Hematopoietic multipotent progenitor cell treated with erythropoietin and hydrocortisone succinate and interleukin-3 and kit ligand, for 6 days (in vitro differentiated cells): ENCODE data around the gene VIP.
"Not testable (repeated sequence)": the region's sequence is repeated elsewhere in the genome, so short reads cannot be mapped to it uniquely, and the experiment has no call there.

ENCODE experiments used
- DNase-seq: peaks from one replicate; pipeline ENCODE4 v3.0.0-alpha.2; 2015

Gene VIP

DNA sequence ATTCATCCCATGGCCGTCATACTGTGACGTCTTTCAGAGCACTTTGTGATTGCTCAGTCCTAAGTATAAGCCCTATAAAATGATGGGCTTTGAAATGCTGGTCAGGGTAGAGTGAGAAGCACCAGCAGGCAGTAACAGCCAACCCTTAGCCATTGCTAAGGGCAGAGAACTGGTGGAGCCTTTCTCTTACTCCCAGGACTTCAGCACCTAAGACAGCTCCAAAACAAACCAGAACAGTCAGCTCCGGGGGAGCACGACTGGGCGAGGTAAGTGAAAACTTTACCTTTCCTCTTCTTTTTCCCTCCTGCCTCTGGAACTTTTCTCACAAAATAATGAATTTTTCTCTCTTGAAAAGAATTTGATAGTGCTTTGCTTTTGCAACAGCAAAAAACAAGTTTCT lies at the start of gene VIP:
Gene VIP (plus strand): TSS at position 104 of the 400 bp plus-strand sequence. CDS start 1,381 bp downstream, outside the sequence.
- DNase-seq, result peak; percentile 60

DNA sequence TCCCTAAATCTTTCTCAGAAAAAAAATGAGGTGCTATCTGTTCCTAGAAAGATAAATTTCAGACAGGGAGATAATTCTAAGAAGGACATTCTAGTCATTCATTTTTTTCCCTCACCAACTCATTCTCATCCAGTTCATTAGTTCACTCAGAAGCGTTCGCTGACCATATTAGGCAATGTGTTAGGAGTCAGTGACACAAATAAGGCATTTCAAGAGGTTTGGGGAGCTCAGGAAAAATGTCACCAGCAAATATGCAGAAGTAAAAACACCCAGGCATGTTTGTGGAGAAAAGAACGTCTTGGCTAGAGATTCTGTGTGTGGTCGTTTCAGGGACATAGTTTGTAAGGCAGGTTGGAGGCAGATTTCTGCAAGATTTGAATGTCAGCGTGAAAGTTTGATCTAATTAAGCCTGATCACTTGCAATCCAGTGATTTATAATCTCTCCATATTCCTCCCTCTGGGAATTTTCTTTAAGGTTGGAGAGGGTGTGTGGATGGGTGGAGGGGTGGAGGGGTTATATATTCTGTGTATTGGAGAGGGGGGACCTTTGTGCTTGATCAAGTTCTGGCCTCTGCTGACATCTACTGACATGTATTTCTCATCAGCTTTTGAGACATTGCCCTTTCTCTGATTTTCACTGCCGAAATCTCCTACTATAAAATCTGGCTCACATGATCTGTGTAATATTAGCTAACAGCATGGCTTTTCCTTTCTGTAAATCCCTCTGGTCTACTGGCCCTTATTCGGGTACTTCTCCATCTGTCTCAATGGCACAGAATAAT lies 49.3 kb upstream of the VIP start:
- DNase-seq, result peak; percentile 52

DNA sequence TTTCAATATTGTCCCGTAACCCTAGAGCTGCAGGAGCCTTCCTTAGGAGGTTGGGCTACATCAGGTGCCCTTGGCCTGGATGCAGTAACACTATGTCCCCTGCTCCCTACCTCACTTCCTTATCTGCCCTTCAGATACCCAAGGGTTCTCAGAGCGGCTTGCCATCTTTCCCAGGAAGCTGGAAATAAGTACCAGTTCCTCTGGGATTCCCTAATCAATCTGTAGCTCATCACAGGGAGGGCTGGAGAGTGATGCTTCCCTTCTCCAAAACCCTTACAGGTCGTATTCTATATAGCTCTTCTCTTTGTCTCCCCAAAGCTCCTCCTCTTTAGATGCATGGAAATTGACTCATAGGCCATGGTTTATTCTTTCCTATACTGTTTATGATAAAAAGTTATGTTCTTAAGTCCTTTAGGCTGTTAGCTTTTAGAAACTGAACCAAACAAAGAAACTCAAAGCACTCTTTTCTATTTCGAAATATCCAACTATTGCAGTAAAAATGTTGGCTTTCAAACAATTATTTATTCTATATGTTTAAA lies 48.7 kb upstream of the VIP start:
- no peak for DNase-seq

DNA sequence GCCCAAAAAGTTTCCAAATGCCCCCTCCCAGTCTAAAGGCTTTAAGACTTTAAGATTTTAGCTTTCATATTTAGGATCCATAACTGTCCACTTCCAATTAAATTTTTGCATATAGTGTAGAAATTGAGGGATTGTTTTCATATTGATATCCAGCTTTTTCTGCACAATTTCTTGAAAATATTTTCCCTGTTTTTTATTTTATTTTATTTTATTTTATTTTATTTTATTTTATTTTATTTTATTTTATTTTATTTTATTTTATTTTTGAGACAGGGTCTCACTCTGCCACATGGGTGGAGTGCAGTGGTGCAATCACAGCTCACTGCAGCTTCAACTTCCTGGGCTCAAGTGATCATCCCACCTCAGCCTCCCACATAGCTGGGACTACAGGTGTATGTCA lies 46.8 kb upstream of the VIP start:
- DNase-seq, result not testable (repeated sequence)

DNA sequence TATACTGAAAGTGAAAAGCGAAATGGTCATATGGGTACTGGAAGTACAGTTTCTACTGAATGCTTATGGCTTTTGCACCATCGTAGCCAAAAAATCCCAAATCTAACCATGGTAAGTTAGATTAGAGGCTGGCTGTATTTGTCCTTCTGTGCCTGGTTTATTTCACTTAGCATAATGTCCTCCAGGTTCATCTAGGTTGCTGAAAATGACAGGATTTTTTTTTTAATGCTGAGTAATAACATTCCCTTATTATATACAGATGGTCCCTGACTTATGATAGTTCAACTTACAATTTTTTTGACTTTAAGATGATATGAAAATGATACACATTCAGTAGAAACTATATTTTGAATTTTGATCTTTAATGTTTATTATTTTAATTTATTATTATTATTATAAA lies 45.3 kb upstream of the VIP start:
- DNase-seq, result no peak

DNA sequence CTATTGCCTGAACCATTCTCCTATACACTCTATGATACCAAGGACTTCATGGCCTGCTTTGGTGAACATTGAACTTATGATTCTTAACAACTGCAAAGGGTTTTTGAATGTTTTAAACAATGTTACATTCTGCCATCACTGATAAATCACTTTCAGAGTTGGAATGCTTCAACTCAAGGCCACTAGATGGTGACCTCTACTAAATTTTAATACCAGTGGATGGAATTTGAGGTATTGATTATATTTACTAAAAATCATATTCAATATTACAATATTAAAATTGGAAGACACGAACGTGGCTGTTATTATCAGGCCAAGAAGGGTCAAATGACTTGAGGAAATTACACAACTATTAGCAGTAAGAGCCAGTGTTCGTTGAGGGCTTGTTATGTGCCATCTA lies 34.3 kb upstream of the VIP start:
- no peak for DNase-seq

DNA sequence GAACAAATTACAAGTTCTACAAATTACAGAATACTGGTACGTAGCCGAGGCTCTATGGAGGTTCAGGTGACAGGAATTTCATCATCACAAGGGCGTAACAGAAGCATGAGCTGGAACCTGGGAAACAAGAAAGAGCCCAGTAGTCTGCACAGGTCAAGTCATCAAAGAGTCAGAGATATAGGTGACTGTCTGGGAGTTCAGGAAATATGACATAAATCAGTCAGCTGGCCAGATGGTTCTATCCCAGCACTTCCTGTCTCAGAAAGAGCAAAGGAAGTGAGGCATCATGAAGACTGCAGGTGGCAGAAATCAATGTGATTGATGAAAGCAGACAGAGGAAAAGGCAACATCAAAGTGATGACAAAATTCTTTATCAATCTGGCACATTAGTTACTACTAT lies 29.6 kb upstream of the VIP start:
- no peak for DNase-seq

DNA sequence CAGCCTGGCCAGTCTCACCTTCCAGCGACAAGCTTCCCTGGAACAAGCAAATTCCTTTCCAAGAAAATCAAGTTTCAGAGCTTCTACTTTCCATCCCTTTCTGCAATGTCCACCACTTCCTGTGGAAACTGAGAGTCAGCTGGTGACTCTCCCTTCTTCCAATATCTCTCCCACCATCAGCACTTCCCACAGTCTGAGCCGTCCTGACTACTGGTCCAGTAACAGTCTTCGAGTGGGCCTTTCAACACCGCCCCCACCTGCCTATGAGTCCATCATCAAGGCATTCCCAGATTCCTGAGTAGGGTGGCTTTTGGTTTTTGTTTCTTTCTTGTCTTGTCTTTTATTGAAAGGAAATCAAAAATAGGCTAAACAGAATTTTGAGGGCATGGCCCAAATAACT lies 28.6 kb upstream of the VIP start:
- DNase-seq, result no peak

DNA sequence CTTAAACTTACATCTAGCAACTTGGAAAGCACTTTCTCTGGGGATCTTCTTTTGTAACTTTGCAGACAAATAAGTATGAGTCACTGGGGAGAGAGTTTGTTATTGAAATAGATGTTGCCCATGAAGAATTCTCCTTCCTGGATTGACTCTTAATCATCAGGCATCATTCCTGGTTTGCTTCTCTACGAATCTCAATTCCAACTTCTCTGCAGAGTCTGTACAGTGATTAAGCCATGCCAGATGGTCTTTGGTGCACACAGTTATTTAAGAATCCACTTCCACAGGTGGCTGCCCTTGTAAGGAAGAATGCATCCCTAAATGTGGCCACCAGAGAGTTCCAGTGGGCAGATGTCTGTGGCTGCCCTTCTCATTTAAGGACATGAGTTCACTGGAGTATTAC lies 27.2 kb upstream of the VIP start:
- DNase-seq, result no peak

DNA sequence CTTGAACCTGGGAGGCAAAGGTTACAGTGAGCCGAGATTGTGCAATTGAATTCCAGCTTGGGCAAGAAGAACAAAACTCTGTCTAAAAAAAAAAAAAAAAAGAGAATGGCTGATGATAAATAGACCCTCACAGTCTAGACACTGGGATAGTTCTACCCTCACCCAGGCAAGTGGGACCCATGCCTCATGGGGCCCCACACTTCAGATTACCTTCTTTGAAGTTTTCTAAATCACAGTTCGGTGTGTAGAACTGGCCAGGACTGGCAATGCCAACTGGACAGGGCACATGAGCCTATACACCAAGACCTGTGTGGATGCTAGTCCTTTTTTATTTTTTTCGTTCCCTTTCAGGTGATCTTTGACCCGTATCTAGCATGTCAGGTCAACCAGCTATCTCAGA lies 24.3 kb upstream of the VIP start:
- no peak for DNase-seq

DNA sequence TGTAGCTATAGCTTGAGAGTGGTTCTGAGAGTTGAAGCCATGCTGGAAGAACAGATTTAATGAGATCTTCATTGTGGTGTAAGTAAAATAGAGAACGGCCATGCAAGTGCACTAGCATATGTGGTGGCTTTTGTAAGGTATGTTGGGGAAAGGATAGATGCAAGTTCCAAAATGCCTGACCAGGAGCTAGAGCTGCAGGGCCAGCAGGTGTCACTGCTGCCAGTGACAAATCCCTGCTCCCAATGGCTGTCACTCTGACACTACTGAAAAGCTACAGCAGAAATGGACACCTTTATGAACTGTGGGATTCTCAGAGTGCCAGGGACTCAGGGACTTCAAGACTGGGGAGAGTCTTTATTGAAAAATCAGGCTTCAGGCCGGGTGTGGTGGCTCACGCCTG lies 23.1 kb upstream of the VIP start:
- no peak for DNase-seq

DNA sequence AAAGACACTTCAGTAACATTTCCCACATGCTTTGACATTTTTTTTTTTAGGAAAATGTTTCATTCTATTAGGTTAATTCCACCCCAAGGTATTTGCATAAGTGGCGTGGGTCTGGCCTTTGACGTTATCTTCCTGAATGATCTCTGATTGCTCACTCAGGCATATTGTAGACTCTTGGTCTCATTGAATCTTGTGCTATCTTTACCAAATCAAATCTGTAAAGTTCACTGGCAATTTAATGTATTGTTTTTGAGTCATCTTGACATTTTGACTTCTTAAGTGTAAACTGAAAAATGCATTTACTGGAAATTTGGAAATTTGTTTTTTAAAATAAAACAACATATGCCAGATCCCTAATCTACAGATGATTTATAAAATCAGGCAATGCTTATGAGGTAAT lies 16.0 kb upstream of the VIP start:
- DNase-seq, result no peak

DNA sequence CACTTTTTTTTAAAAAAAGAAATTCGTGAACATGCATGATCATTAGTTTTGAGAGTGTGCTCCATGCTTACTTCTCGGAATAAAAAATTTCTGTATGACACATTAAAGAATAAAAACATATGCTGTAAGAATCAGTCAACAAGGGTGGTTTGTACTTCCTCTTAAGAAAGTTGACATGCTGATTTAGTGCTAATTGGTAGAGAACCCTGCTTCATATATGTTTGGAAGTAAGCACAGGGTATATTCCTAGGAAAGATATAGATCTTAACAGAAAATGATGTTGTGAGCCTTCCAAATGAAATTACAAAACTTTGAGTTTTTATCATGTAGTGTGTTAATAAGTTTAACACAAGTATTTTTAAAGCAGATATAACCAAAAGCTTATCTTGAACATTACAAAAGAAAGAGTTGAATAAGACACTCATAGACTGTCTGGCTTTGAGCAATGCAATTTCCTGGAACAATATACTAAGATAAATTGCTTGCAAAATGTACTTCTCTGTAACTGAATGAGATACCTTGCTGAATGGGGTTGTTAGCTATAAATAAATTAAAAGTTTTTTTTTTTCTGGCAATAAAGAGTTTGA lies 13.8 kb upstream of the VIP start:
- peak; percentile 45 for DNase-seq

DNA sequence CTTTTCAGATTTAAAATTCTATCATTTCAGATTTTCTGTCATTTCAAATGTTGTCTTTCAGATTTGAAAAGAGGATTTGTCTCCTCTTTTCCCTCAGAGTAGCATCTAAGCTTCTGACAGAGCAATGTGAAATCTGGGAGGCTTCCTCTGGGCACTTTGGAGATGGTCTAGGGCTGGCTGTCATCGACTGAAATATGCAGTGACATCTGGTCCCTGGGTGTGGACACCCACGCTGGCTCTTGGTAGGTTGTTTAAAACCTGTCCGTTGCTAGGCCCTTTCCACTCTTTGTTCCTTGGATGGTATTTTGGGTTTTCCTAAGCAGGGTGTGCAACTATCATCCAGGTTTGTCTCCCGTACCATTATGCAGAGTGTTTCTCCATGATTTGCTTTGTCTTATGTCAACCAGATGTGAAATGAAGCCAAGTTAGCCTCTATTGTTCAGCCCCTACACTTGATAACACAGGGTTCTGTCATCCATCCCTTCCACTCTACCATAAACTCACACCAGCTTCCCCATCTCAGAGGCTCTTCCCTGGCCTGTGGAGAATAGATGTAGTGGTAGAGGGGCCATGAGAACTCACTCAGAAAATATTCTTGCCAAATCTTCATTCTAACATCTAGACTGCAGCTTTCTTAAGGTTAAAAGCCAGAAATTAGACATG lies 5.0 kb upstream of the VIP start:
- DNase-seq, result no peak

DNA sequence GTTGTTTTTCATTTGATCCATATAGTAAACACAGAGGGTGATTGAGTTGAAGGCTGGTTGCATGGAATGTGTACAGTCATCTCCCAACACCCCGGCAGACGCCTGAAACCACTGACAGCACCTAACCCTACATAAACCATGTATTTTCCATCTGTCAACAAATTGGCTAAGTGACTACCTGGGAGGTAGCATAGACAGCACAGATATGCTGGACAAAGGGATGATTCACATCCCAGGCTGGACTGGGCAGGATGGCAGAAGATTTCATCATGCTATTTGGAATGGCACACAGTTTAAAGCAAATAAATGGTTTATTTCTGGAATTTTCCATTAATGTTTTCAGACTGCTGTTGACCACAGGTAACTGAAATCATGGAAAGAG lies 4.4 kb upstream of the VIP start:
- DNase-seq, result no peak

DNA sequence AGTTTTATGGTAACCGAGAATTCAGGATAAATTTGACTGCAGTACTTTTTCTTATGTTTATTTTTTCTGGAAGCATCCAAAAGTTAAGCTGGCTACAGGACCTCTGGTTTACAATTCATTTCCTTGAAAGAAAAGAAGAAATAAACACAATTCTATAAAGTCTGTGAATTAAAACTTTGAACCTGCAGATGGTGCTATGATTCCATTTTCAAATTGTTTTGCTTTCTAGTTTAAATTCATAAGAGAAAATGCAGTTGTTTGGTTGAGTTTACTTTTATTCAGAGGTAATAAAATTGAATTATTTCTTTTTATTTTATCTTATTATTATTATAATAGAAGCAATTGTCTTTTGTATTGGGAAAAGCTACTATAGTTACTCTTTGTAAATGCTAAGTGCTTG lies 1.8 kb upstream of the VIP start:
- DNase-seq, result peak; percentile 30

DNA sequence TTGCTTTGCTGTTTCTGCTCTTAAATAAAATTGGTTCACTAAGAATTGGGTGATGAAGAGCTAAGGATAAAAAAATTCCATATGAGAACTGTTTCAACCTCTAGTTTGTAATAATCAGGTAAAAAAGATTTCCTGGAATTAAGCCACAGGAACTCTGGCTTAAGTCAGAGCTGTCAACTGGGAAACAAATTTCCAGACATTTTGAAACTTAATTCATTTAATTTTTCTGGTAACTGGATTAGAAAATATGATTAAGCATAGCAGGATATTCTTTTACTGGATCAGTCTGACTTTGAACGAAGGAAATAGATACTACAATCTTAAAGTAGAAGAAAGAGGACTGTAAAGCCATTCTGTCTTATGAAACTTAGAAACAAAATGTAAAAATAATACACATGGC lies 1.3 kb upstream of the VIP start:
- no peak for DNase-seq

DNA sequence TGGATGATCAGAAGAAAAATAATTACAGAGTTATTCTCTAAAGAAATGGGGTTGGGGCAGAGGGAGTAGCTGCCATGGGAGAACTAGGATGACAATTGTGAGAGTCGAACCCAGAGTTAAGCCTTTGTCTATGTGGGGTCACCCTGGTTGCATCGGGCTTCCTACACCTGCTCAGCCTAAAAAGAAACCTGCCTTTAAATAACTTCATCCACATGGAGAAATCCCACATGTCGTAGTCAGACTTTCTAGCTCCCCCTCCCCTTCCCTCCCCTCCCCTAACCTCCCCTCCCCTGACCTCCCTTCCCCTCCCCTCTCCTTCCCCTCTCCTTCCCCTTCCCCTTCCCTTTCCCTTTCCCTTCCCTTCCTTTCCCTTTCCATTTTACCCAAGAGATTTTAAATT lies 14.7 kb downstream of the VIP start:
- DNase-seq, result no peak

DNA sequence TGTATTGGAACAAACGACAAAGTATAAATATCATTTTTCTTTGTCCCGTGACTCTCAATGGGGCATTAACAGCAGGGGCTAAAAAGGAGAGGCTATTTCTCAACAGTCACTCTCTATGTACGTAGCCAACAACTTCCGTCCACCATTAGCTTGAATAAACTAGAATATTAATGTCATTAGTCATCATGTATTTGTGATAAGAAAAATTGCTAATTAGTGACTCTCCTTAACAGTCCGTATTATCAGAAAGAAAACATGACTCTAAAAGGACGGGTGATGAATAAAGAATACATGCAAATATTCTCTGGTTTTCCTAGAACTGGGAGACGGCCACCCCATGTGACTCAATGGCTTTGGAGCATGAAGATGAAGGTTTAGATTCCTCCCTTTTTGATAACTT lies 18.6 kb downstream of the VIP start:
- no peak for DNase-seq

DNA sequence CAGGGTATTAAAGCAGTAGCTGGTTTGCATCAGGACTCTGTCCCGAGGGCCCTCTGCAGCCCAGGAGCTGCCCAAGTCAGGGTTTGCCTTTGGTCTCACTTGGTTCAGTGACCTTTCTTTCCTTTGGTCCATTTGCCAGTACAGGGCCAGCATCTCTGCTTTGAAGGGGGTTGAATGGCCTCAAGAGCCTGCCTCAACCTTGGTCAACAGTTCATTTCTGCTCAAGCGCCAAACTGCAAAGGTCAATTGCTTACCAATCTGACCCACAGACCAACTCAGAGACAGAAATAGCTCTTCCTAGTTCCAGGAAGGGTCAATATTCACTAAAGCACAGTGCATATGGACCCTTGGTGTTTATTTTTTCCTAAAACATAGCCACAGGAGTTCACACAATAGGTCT lies 19.4 kb downstream of the VIP start:
- no peak for DNase-seq

DNA sequence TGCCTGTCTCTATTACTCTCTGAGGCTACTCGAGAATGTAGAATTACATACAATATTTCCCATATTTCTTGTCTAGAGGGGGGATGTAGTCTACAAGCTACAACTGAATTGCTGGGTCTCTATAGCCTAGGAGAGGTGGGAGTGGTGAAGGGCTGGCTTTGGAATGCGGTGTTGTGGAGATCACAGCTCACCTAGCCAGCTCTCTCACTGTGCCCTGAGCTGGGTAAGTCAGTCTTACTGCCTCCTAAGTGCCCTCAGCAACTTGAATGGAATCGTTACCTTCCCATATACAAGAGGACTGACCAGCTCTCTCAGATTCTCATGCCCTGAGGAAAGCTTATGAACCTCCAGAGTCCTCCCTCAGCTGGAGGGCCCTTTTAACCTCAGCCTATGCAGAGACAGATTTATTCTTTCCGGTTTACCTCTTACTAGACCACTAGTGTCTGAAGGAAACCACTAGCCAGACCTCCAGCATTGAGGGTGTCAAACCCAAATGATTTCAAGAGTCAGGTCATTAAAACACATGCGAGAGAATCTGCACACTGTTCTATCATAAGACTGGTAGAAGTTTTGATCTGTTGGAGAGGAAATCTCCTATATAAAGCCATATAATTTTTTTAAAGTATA lies 20.6 kb downstream of the VIP start:
- no peak for DNase-seq

DNA sequence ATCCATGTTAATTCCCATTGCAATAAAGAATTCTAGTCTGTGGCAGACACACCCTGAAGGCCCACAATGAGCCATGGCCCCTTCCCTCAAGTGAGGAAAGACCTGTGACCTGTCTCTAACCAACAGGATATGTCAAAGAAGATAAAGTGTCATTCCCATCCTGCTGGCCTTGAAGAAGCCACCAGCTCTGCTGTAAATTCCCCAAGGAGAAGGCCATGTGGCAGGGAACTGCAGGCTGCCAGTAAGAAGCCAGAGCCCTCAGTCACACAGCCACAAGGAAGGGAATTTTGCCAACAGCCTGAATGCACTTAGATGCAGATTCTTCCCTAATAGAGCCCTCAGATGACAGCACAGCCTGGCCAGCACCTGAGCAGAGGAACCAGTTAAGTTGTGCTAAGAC lies 24.8 kb downstream of the VIP start:
- DNase-seq, result no peak

DNA sequence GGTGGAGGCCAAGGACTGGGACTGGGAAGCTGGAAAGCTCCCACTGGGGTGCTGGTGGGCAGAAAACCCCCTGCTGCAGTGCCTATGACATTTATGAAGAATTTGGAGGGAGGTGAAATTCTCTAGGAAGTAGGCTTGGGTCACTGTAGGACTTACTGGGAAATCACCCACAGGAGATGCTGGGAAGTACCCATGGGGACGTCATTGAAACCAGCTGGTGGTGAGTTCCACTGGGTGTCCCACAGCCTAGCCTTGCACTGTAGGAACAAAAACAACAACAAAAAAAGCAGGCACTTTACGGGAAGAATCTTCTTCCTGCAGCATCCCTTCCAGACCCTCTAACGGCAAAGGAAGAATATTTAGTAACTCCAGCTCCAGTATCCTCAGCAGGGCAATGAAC lies 26.2 kb downstream of the VIP start:
- DNase-seq, result no peak
